NB4 (cell line): ENCODE measurements around the gene AHRR.

Experiments
- POLR2A ChIP-seq: IDR thresholded peaks from 2 replicates; pipeline ENCODE4 v1.6.1; 2011; ENCODE audit warnings: mild to moderate bottlenecking; ENCODE audit not compliant: insufficient read length; ENCODE audit errors: extremely low read depth
- TF ChIP-seq, protein P1 (sequence below): IDR thresholded peaks from 2 replicates; pipeline ENCODE4 v1.6.1; 2011; ENCODE audit warnings: low read depth, low read length
- TF ChIP-seq, protein P2 (sequence below): IDR thresholded peaks from one replicate; pipeline ENCODE4 v1.5.1; 2012; ENCODE audit warnings: low read depth, low read length

DNA sequence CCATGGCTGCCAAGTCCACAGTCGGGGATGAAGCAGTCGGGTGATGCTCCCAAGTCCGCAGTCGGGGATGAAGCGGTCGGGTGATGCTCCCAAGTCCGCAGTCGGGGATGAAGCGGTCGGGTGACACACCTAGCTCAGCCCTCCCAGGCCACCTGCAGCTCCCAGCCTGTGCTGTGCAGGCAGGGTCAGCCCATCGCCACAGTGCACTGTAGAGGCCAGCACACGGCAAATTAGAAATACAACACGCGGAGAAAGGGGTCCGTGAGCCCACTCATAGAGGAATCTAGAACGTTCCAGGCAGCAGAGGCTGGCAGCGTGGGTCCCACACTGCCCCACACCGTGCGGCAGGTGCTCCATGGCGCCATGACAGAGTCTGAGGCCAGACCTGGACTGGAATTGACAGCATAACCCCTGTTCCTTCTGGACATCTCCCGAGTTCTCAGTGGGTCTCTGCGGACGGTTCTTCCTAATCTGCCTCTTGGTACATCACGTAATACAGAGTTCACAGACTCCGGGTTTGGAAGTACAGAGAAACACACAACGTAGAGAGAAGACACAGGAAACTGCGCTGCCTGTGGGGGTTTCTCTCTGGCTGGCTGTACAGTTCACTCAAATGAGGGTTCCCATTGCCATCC lies 113.8 kb downstream of the AHRR start:
- TF ChIP-seq, protein P1, sequence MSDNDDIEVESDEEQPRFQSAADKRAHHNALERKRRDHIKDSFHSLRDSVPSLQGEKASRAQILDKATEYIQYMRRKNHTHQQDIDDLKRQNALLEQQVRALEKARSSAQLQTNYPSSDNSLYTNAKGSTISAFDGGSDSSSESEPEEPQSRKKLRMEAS = no peak
- TF ChIP-seq POLR2A = no peak
- TF ChIP-seq, protein P2, sequence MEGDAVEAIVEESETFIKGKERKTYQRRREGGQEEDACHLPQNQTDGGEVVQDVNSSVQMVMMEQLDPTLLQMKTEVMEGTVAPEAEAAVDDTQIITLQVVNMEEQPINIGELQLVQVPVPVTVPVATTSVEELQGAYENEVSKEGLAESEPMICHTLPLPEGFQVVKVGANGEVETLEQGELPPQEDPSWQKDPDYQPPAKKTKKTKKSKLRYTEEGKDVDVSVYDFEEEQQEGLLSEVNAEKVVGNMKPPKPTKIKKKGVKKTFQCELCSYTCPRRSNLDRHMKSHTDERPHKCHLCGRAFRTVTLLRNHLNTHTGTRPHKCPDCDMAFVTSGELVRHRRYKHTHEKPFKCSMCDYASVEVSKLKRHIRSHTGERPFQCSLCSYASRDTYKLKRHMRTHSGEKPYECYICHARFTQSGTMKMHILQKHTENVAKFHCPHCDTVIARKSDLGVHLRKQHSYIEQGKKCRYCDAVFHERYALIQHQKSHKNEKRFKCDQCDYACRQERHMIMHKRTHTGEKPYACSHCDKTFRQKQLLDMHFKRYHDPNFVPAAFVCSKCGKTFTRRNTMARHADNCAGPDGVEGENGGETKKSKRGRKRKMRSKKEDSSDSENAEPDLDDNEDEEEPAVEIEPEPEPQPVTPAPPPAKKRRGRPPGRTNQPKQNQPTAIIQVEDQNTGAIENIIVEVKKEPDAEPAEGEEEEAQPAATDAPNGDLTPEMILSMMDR = no peak
